Measurements from ENCODE around the gene GNMT. TPM values are rescaled to one million over a fixed set of nuclear protein-coding genes. Genes with fewer than 3 reads are reported as not detected.

The GNMT gene
- total RNA-seq, 1 experiment from 2014 or later, result 1.8 TPM

GRCh38 chr6:42915732-42916131 lies 44.8 kb upstream of the GNMT start, which contains the start of gene PTCRA:
TSS of gene PTCRA (plus strand) at chr6:42916053. CDS start at chr6:42916070, 17 bp downstream.
- H3K9me3 ChIP-seq (ENCODE audit: low read depth, low read length, poor library complexity, severe bottlenecking), result no peaks in the 10 kb centered on the region
- no peaks in the 10 kb centered on the region for H3K27me3 ChIP-seq (replicated peaks; ENCODE audit: insufficient read depth, low read depth, low read length, poor library complexity)
- POLR2A ChIA-PET (ENCODE audit: low non-redundant PET), result no interaction called here
- no TSS peak for BruUV-seq (replicated peaks)
- H3K4me3 ChIP-seq (ENCODE audit: low read depth, low read length, poor library complexity, severe bottlenecking), result no peak within 1 kb of the TSS
- H3K27ac ChIP-seq (ENCODE audit: low read depth, low read length, poor library complexity, severe bottlenecking), result no peak within 1 kb of the TSS
- CTCF ChIA-PET, result no interaction called here
- no peak for TF ChIP-seq CTCF (conservative IDR thresholded peaks at IDR 0.05; ENCODE audit: low read depth, low read length)
- TF ChIP-seq EZH2 (IDR thresholded peaks at IDR 0.05; ENCODE audit: borderline replicate concordance, low read depth, low read length, poor library complexity, severe bottlenecking), result no peak
- intact Hi-C loops (cut with micrococcal nuclease; ENCODE audit: unreplicated experiment), result no loop called here
- H3K4me1 ChIP-seq (ENCODE audit: insufficient read depth, low read length, poor library complexity, severe bottlenecking), result no peaks in the 10 kb centered on the region
- no peak for DNase-seq (ENCODE audit: low spot score)
- no peaks in the 10 kb centered on the region for H3K36me3 ChIP-seq (ENCODE audit: insufficient read depth, low read length, poor library complexity, severe bottlenecking)

GRCh38 chr6:42916288-42916687 lies 44.3 kb upstream of the GNMT start:
- Histone ChIP-seq H3K9me3 (ENCODE audit: low read depth, low read length, poor library complexity, severe bottlenecking) (no peaks in the 10 kb centered on the region), H3K27ac (ENCODE audit: low read depth, low read length, poor library complexity, severe bottlenecking) (no peak overlapping the region), H3K27me3 (replicated peaks; ENCODE audit: insufficient read depth, low read depth, low read length, poor library complexity) (no peaks in the 10 kb centered on the region), H3K36me3 (ENCODE audit: insufficient read depth, low read length, poor library complexity, severe bottlenecking) (no peaks in the 10 kb centered on the region), H3K4me1 (ENCODE audit: insufficient read depth, low read length, poor library complexity, severe bottlenecking) (no peaks in the 10 kb centered on the region), H3K4me3 (ENCODE audit: low read depth, low read length, poor library complexity, severe bottlenecking) (no peak overlapping the region)
- no TSS peak for BruUV-seq (replicated peaks)
- intact Hi-C loops (cut with micrococcal nuclease; ENCODE audit: unreplicated experiment), result no loop called here
- ChIA-PET POLR2A (ENCODE audit: low non-redundant PET) (no interaction called here), CTCF (no interaction called here)
- no peak for TF ChIP-seq EZH2 (IDR thresholded peaks at IDR 0.05; ENCODE audit: borderline replicate concordance, low read depth, low read length, poor library complexity, severe bottlenecking)
- no peak for TF ChIP-seq CTCF (conservative IDR thresholded peaks at IDR 0.05; ENCODE audit: low read depth, low read length)
- no peak for DNase-seq (ENCODE audit: low spot score)

- no peaks in the 10 kb centered on the region for H3K4me1 ChIP-seq (ENCODE audit: insufficient read depth, low read length, poor library complexity, severe bottlenecking)
- no peak for DNase-seq (ENCODE audit: low spot score)
- H3K36me3 ChIP-seq (ENCODE audit: insufficient read depth, low read length, poor library complexity, severe bottlenecking), result no peaks in the 10 kb centered on the region
- intact Hi-C loops (cut with micrococcal nuclease; ENCODE audit: unreplicated experiment), result no loop called here
- H3K27me3 ChIP-seq (replicated peaks; ENCODE audit: insufficient read depth, low read depth, low read length, poor library complexity), result no peaks in the 10 kb centered on the region
- CTCF ChIA-PET, result no interaction called here
- no peaks in the 10 kb centered on the region for H3K9me3 ChIP-seq (ENCODE audit: low read depth, low read length, poor library complexity, severe bottlenecking)
- H3K4me3 ChIP-seq (ENCODE audit: low read depth, low read length, poor library complexity, severe bottlenecking), result no peak overlapping the region
- no TSS peak for BruUV-seq (replicated peaks)
- TF ChIP-seq EZH2 (IDR thresholded peaks at IDR 0.05; ENCODE audit: borderline replicate concordance, low read depth, low read length, poor library complexity, severe bottlenecking) (no peak), CTCF (conservative IDR thresholded peaks at IDR 0.05; ENCODE audit: low read depth, low read length) (no peak)
- POLR2A ChIA-PET (ENCODE audit: low non-redundant PET), result no interaction called here
- no peak overlapping the region for H3K27ac ChIP-seq (ENCODE audit: low read depth, low read length, poor library complexity, severe bottlenecking)
Observed at GRCh38 chr6:42921801-42922200, 38.8 kb upstream of the GNMT start.

Measured in A673 (cell line).